T-cell (primary cell): Measurements from ENCODE around the gene NPC1L1. TPM values are rescaled to one million over a fixed set of nuclear protein-coding genes. Genes with fewer than 3 reads are reported as not detected.
A peak's percentile ranks its signal among the peaks of the same experiment; 100 is the strongest.

ENCODE experiments used
- ATAC-seq, 4 experiments: fragments of 200-7000 bp in 3 of 4; fragments of 150-1000 bp in 1 of 4; cut with Tn5 transposase; replicated peaks in 1 of 4; 1 replicate in 3 of 4; 2 replicates in 1 of 4; pipeline ENCODE4 v1.10.0; 2021; ENCODE audit warnings: moderate library complexity in 3 of 4, mild to moderate bottlenecking in 2 of 4, moderate number of reproducible peaks in 1 of 4
- CTCF ChIA-PET, 2 donors: fragments of 300-600 bp; sonication (Branson Sonifier 250); formaldehyde crosslinking; loops; one replicate each; lab custom pipeline; 2022; ENCODE audit warnings: antibody characterized with exemption in 2 of 2; lab: Charles Lee
- POLR2A ChIA-PET, 2 donors: fragments of 300-600 bp; sonication (Branson Sonifier 250); formaldehyde crosslinking; loops; one replicate each; lab custom pipeline; 2022; ENCODE audit warnings: antibody characterized with exemption in 2 of 2; lab: Charles Lee
- DNase-seq, 35 experiments: peaks; one replicate each; pipeline versions ENCODE4 v3.0.0 to v3.0.0-alpha.2; 2013 to 2023
- H3K27ac ChIP-seq: one replicate; pipeline ENCODE4 v1.5.1; 2013; ENCODE audit warnings: low read length
- H3K27me3 ChIP-seq, 2 experiments: replicated peaks in 1 of 2; 1 replicate in 1 of 2; 2 replicates in 1 of 2; pipeline versions ENCODE4 v1.6.1 to v1.7.0; 2013; ENCODE audit warnings: low read length in 1 of 2, mixed read lengths in 1 of 2; ENCODE audit not compliant: control insufficient read depth in 2 of 2, insufficient read depth in 2 of 2; ENCODE audit errors: extremely low read depth in 1 of 2
- H3K36me3 ChIP-seq, 2 donors: 1 replicate in 1 of 2; 2 replicates in 1 of 2; pipeline versions ENCODE4 v1.6.1 to v1.7.0; 2013; ENCODE audit warnings: low read length in 1 of 2; ENCODE audit not compliant: control insufficient read depth in 2 of 2, insufficient read depth in 1 of 2; ENCODE audit errors: extremely low read depth in 1 of 2
- H3K4me1 ChIP-seq, 2 experiments: 1 replicate in 1 of 2; 2 replicates in 1 of 2; pipeline versions ENCODE4 v1.6.1 to v1.7.0; 2013; ENCODE audit warnings: low read length in 2 of 2, mixed read lengths in 1 of 2; ENCODE audit not compliant: insufficient read depth in 2 of 2, control insufficient read depth in 1 of 2; ENCODE audit errors: extremely low read depth in 1 of 2
- H3K4me3 ChIP-seq, 2 donors: 1 replicate in 1 of 2; 2 replicates in 1 of 2; pipeline versions ENCODE4 v1.5.1 to v1.7.0; 2013; ENCODE audit warnings: mild to moderate bottlenecking in 2 of 2, low read length in 1 of 2, moderate library complexity in 1 of 2; ENCODE audit not compliant: control insufficient read depth in 1 of 2; ENCODE audit errors: extremely low read depth in 1 of 2
- H3K9me3 ChIP-seq: 2 replicates; pipeline ENCODE4 v1.7.0; 2013
- H3K27ac Mint-ChIP-seq, 2 donors: one replicate each; pipeline ENCODE4 v1.8.0; 2020 to 2021; ENCODE audit warnings: mild to moderate bottlenecking in 2 of 2, mixed read lengths in 2 of 2
- H3K27me3 Mint-ChIP-seq, 2 donors: one replicate each; pipeline ENCODE4 v1.8.0; 2021 to 2022; ENCODE audit warnings: mixed read lengths in 2 of 2
- H3K36me3 Mint-ChIP-seq: one replicate; pipeline ENCODE4 v1.8.0; 2021; ENCODE audit warnings: mixed read lengths
- H3K4me1 Mint-ChIP-seq, 3 donors: one replicate each; pipeline ENCODE4 v1.8.0; 2020 to 2022; ENCODE audit warnings: mixed read lengths in 3 of 3, mild to moderate bottlenecking in 1 of 3
- H3K4me3 Mint-ChIP-seq, 3 donors: one replicate each; pipeline ENCODE4 v1.8.0; 2020 to 2022; ENCODE audit warnings: mild to moderate bottlenecking in 3 of 3, mixed read lengths in 3 of 3, moderate library complexity in 3 of 3
- H3K9me3 Mint-ChIP-seq, 3 donors: one replicate each; pipeline ENCODE4 v1.8.0; 2020 to 2022; ENCODE audit warnings: mixed read lengths in 3 of 3
- WGBS: methylation state at CpG from one replicate; pipeline ENCODE4 v1.1.5; 2013; ENCODE audit warnings: missing lambda C conversion rate; ENCODE audit not compliant: insufficient coverage; 5-methylcytosine and 5-hydroxymethylcytosine counted together
- total RNA-seq, 35 experiments: library from RNA in 6 of 35; stranded (reverse) in 6 of 35; fragments of 120-200 nt in 1 of 35; gene quantifications; one replicate each; pipeline versions ENCODE4 v1.2.1 to v1.2.4 and lab custom pipeline; 2013 to 2026

Gene NPC1L1
- total RNA-seq, 5 donors from 2014 or later (not counting 1 experiment from before 2014, with no cell fraction given) = 0.06 to 0.50 (median 0.10) TPM; not detected in 1

- no peaks in the 10 kb centered on the region for H3K9me3 Mint-ChIP-seq
- Histone ChIP-seq H3K4me1 (peaks cover 0 to 9% of the 10 kb centered on the region in 2 experiments), H3K27ac (no peak overlapping the region), H3K27me3 (no peaks in the 10 kb centered on the region), H3K4me3 (no peak overlapping the region), H3K36me3 (peaks cover 24 to 76% of the 10 kb centered on the region in 2 donors), H3K9me3 (no peaks in the 10 kb centered on the region)
- H3K27ac Mint-ChIP-seq = no peak overlapping the region
- peaks cover 45% of the 10 kb centered on the region for H3K36me3 Mint-ChIP-seq
- POLR2A ChIA-PET = no interaction called here
- DNase-seq (no peak), ATAC-seq (no peak)
- WGBS = 93% methylated on average over 5 of the region's 5 CpGs
- peaks cover 12 to 20% (median 13%) of the 10 kb centered on the region in 3 donors for H3K4me1 Mint-ChIP-seq
- H3K27me3 Mint-ChIP-seq = no peaks in the 10 kb centered on the region
- CTCF ChIA-PET = interaction anchor here (0.6 kb wide), 3 partner anchors 51 to 667 kb away, joined by 3 to 5 read pairs (median 3); no protein-coding TSS in a partner anchor
- H3K4me3 Mint-ChIP-seq = no peak overlapping the region
These were observed 25.6 kb upstream of the NPC1L1 start for GRCh38 chr7:44566680-44567079.

GRCh38 chr7:44565795-44566559 lies 24.8 kb upstream of the NPC1L1 start:
- H3K27ac ChIP-seq = no peak overlapping the region
- peaks cover 0 to 9% of the 10 kb centered on the region in 2 experiments for H3K4me1 ChIP-seq
- CTCF ChIA-PET = interaction anchor here (0.5 to 2.6 kb wide), 14 partner anchors 8 to 667 kb away, joined by 3 to 12 read pairs (median 5); partner anchors contain the start of genes DDX56 (in 1 of the 2) and NUDCD3 (in 1 of the 2)
- ATAC-seq (peak; percentile 31 to 54 (median 41)), DNase-seq (no peak)
- POLR2A ChIA-PET = interaction anchor here (0.5 to 0.6 kb wide), 2 partner anchors 300 to 521 kb away, joined by 3 to 5 read pairs; no protein-coding TSS in a partner anchor
- peaks cover 21 to 69% of the 10 kb centered on the region in 2 donors for H3K36me3 ChIP-seq
- Mint-ChIP-seq H3K36me3 (peaks cover 38% of the 10 kb centered on the region), H3K9me3 (no peaks in the 10 kb centered on the region), H3K4me1 (peaks cover 8 to 20% (median 12%) of the 10 kb centered on the region in 3 donors), H3K27me3 (no peaks in the 10 kb centered on the region), H3K27ac (peak overlapping the region; percentile 25 to 61), H3K4me3 (no peak overlapping the region)
- H3K9me3 ChIP-seq = no peaks in the 10 kb centered on the region
- H3K27me3 ChIP-seq = no peaks in the 10 kb centered on the region
- H3K4me3 ChIP-seq = no peak overlapping the region
- 88% methylated on average over 8 of the region's 16 CpGs for WGBS

- Histone ChIP-seq H3K27ac (no peak overlapping the region), H3K4me1 (peaks cover 0 to 9% of the 10 kb centered on the region in 2 experiments), H3K9me3 (no peaks in the 10 kb centered on the region), H3K27me3 (no peaks in the 10 kb centered on the region), H3K36me3 (peaks cover 15 to 62% of the 10 kb centered on the region in 2 donors), H3K4me3 (no peak overlapping the region)
- ChIA-PET POLR2A (interaction anchor here in 1 of 2 donors (0.5 to 1.7 kb wide), 3 partner anchors 9 to 520 kb away, joined by 5 to 7 read pairs (median 6); partner anchors contain the start of gene DDX56), CTCF (interaction anchor here (0.5 to 2.6 kb wide), 19 partner anchors 8 to 547 kb away, joined by 3 to 12 read pairs (median 4); partner anchors contain the start of genes DDX56 (in 1 of the 2), NUDCD3 (in 1 of the 2) and TBRG4 (in 1 of the 2))
- Mint-ChIP-seq H3K27me3 (no peaks in the 10 kb centered on the region), H3K27ac (peak overlapping the region; percentile 25 to 61), H3K36me3 (peaks cover 35% of the 10 kb centered on the region), H3K9me3 (no peaks in the 10 kb centered on the region), H3K4me3 (no peak overlapping the region), H3K4me1 (peaks cover 8 to 20% (median 9%) of the 10 kb centered on the region in 3 donors)
- DNase-seq (peak in 33 of 35 experiments; percentile 12 to 75 (median 51)), ATAC-seq (peak; percentile 83 to 85 (median 84))
- WGBS = 69% methylated on average over 13 of the region's 13 CpGs
These were observed 24.1 kb upstream of the NPC1L1 start for GRCh38 chr7:44565097-44565794.

- peaks cover 15 to 56% of the 10 kb centered on the region in 2 donors for H3K36me3 ChIP-seq
- Mint-ChIP-seq H3K4me1 (peaks cover 8 to 20% (median 9%) of the 10 kb centered on the region in 3 donors), H3K9me3 (no peaks in the 10 kb centered on the region), H3K27ac (no peak overlapping the region), H3K36me3 (peaks cover 30% of the 10 kb centered on the region), H3K4me3 (no peak overlapping the region), H3K27me3 (no peaks in the 10 kb centered on the region)
- H3K4me1 ChIP-seq = peaks cover 0 to 9% of the 10 kb centered on the region in 2 experiments
- H3K4me3 ChIP-seq = no peak overlapping the region
- H3K27ac ChIP-seq = no peak overlapping the region
- no peaks in the 10 kb centered on the region for H3K9me3 ChIP-seq
- no peaks in the 10 kb centered on the region for H3K27me3 ChIP-seq
- DNase-seq (no peak), ATAC-seq (no peak)
- ChIA-PET CTCF (interaction anchor here (0.5 to 2.6 kb wide), 15 partner anchors 8 to 547 kb away, joined by 3 to 12 read pairs (median 3); partner anchors contain the start of genes DDX56 (in 1 of the 2), NUDCD3 (in 1 of the 2) and TBRG4 (in 1 of the 2)), POLR2A (interaction anchor here in 1 of 2 donors (1.7 kb wide), 1 partner anchor 10 kb away, joined by 6 read pairs; the partner anchor contains the start of gene DDX56)
- WGBS = 100% methylated on average over 1 of the region's 2 CpGs
These were observed 23.5 kb upstream of the NPC1L1 start for GRCh38 chr7:44564606-44565005.

- 87% methylated on average over 3 of the region's 3 CpGs for WGBS
- POLR2A ChIA-PET = no interaction called here
- peaks cover 7 to 42% of the 10 kb centered on the region in 2 donors for H3K36me3 ChIP-seq
These were observed 22.1 kb upstream of the NPC1L1 start for GRCh38 chr7:44563171-44563679.

More at GRCh38 chr7:44563171-44563679, 22.1 kb upstream of the NPC1L1 start:
- DNase-seq (no peak), ATAC-seq (no peak)
- Mint-ChIP-seq H3K27me3 (no peaks in the 10 kb centered on the region), H3K9me3 (no peaks in the 10 kb centered on the region), H3K36me3 (peaks cover 19% of the 10 kb centered on the region), H3K27ac (peak overlapping the region; percentile 27 to 58), H3K4me3 (no peak overlapping the region), H3K4me1 (peaks cover 8 to 20% (median 9%) of the 10 kb centered on the region in 3 donors)
- CTCF ChIA-PET = no interaction called here
- Histone ChIP-seq H3K27ac (no peak overlapping the region), H3K4me3 (no peak overlapping the region), H3K4me1 (peaks cover 0 to 9% of the 10 kb centered on the region in 2 experiments), H3K27me3 (no peaks in the 10 kb centered on the region), H3K9me3 (no peaks in the 10 kb centered on the region)
